HG03558 (cell line): ENCODE results near the gene MMS22L.
"Not testable (repeated sequence)": the region's sequence is repeated elsewhere in the genome, so short reads cannot be mapped to it uniquely, and the experiment has no call there.

Experiments used
- ATAC-seq: cut with Tn5 transposase; IDR thresholded peaks from one replicate; pipeline ENCODE4 v1.9.1; 2021; ENCODE audit warnings: moderate number of reproducible peaks; ENCODE audit not compliant: unreplicated experiment; ENCODE audit errors: extremely low read depth

The MMS22L gene

DNA sequence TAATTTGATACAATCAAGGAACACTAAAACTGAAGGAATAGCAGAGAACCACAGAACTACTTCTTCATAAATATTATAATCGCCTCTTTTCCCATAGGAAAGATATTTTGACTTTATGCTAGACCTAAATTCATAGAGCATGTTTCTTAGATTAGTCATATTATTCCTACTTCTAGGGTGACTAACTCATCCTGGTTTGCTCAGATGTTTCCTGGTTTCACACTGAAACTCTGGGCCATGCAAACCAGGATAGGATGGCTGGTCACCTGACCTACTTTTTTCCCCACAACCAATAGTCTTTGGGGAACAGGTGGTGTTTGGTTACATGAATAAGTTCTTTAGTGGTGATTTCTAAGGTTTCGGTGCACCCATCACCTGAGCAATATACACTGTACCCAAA, 42.8 kb downstream of the MMS22L start:
- no peak for ATAC-seq

DNA sequence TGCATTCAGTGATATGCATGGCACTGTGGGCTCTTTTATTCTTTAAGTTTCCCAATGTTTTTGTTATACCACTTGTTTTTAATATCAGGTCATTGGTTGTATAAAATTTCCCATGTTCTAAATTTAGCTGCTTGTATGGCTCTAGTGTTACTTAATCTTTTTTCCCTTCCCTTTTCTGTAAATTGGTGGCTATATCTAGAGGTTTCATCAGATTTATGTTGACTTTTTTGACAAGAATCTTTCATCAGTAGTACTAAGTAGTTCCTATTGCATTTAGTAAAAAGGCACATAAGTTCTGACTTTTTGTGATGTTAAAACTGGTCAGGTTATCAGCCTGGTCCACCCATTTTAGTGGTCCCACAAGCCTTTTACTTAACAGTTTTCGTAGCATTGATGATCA, 51.1 kb downstream of the MMS22L start:
- no peak for ATAC-seq

DNA sequence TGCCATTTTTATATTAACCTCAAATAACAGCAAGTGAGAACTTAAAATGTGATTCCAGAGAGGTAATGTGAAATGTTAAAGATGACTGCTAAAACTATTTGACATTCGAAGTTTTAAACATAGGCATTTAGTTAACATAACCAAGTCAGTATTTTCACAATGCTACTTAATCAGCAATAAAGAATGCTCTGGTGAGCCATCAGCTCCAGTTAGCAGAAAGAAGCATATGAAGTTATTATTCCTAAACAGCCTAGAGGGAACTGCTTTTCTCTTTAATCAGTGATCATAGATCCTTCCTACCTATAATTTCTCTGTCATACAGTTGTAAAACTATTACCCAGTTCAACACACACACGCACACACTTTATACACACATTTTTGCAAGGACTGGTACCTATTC, 60.1 kb downstream of the MMS22L start:
- ATAC-seq: no peak

DNA sequence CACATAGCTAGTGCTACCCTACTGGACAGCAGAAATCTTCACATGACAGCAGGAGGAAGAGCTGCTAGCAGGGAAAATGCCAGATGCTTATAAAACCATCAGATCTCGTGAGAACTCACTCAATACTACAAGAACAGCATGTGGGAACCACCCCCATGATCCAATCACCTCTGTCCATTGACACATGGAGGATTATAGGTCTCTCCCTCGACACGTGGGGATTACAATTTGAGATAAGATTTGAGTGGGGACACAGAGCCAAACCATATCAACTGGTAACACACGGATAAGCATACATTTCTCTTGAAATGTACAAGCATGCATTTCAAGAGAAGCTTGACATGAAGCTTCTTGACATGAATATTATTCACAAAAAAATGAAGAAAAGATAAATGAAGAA, 64.1 kb downstream of the MMS22L start:
- ATAC-seq: no peak

DNA sequence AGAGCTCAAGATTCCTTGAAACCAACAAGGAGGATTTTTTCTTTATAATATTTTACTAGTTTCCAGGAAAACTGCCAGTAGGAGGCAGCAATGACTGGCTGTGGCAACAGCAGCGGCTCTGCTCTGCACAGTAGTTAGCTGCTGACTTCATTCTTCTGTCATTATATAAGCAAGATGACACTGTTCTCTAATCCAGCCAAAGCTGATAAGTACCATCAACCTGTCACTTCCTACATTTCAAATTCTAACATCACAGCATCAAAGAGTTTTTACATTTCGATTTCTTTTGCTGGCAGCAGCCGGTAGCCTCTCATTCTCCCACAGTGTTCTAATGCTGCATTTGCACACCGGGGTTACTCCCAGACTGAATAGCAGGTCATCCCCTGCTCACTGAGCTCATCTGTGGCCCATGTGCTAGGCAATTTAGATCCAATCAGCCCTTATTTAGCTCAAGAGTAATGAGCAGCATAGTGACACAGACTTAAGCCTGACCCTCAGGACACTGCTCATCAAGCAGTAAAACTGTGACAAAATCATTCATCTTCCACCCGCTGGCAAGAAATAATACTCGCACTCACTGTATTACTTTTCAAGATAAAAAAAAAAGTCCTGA, 67.8 kb downstream of the MMS22L start:
- no peak for ATAC-seq

DNA sequence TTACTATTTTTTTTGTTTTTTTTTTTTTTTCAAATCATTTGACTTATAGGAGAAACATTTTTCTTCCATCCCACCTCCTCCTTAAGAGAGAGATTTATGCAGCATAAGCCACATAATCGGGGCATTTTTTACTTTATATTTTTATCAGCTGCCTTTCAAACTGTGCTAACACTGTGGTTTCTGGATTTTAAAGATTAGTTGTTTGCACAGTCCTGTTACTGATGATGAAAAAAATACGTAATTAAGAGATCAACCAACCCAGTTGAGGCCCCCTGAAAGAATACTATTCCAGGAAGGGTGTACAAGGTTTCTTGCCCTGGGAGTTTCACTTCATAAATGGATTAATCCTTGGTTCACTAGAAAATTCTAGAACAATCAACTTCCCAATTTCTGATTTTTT, 68.3 kb downstream of the MMS22L start:
- ATAC-seq: no peak

DNA sequence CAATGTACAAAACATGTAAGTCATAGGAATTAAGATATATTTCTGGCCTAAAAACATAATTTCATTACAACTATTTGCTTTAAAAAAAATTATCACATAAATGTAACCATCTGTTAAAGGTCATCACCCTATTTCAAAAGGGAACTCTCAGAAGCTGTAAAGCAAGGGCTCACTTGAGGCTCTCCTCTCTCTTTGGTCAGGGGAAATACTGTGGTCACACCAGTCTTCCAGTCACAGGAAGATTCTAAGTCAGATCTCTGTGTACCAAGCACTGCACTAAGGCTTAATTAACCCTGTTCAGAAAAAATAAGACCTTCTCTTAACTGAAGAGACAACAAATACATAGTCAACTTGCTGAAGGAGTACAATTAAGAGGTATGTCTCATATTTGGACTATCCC, 75.6 kb downstream of the MMS22L start:
- ATAC-seq: no peak

DNA sequence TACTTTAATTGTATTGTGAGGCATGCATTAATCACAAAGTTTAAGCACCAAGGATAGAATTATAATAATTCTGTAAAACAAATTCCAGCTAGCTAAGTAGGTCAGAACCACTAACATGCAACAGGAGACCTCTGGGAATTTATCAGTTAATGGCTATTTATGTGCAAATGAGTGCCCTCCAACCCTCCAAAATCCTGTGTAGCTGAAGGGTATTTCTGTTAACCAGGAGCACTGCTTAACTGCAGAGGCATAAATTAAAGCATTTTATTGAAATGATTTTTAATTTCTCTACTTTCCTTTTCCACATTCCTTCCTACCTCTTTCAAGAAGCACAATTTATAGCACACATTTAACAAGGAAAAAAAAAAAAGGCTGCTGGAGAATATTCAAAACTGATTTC, 77.0 kb downstream of the MMS22L start:
- no peak for ATAC-seq

DNA sequence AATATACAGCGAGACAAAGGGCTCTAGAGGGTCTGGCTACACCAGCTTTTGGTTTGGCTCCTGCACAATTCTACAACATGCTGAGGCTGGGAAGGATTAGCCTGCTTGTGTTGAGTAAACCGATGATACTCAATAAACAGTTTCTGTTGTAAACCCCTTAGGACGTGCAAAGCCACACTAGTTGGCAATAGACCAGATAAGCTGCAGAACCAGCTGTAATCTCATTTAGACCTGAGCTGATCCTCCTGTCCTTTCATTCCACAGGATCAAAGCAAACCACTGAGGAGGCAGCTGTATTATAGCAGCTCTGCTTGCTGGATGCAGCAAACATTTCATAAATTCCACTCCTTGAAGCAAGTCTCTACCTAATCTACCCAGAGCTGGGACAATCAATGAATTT, 79.7 kb downstream of the MMS22L start:
- ATAC-seq: no peak

DNA sequence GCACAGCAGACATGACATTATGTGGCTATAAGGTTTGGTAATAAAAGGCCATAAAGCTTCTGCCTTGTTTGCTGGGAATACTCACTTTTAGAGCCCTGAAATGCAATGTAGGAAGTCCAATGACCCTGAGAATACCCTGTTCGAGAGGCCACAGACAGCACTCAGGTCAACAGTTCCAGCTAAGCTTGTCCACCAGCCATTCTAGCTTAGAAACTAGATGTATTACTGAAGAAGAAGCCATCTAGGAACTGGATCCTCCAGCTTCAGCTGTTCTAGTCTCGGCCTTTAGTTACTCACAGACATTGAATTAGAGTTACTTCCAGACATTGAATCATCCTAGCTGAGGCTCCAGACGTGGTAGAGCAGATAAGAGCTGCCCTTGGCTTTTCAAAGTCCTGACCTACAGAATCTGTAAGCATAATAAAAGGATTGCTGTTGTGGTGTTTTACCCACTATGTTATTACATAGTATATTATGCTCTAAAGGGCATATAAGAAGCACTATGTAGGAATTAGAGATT, 84.9 kb downstream of the MMS22L start:
- no peak for ATAC-seq

DNA sequence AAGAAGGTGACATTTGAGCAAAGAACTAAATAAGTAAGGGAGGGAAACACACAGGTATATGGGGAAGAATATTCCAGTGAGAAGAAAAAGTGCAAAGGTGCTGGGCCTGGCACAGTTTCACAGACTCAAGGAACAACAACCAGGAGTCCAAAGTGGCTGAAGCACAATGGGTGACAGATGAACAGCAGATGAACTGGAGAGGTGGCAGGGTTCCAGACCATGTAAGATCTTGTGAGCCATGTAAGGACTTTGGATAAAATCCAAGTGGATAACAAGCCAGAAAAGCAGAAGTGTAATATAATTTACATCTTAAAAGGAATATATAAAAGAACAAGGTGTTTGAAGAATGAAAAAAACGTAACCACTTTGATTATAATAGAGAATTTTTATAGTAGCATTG, 87.9 kb downstream of the MMS22L start:
- no peak for ATAC-seq

DNA sequence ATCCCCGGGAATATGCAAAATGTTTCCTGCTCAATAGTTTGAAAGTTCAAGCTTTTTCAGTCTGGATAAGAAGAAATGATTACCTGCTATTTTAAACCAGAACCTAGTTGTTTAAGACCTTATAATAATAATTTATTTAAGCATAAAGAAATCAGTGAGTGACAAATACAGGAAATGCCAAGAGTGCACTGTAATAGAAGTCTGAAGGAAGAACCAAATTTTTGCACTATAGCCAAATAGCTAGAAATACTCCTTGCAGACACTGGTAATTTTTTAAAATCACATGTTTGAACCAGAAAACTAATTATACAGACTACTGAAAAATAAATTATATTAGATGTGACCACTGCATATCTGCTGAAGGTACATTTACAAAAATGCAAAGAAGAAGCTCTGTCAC, 93.2 kb downstream of the MMS22L start:
- ATAC-seq: no peak

DNA sequence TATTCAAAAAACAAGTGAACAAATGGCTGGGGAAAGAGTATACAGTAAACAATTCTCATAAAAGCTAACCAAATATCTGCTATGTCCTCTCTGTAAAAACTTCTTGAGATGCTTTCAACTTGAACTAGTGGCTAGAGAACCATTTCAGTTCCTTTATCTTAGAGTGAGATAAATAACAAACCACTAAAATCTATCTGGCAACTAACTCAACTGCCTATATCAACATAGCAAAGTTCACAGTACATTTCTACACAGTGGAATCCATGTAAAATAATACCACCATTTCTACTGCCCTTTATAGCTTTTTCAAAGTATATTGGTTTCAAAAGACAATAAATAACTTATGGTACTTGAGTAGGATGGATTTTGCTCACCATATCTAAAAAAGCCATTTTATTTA, 95.1 kb downstream of the MMS22L start:
- ATAC-seq: no peak

DNA sequence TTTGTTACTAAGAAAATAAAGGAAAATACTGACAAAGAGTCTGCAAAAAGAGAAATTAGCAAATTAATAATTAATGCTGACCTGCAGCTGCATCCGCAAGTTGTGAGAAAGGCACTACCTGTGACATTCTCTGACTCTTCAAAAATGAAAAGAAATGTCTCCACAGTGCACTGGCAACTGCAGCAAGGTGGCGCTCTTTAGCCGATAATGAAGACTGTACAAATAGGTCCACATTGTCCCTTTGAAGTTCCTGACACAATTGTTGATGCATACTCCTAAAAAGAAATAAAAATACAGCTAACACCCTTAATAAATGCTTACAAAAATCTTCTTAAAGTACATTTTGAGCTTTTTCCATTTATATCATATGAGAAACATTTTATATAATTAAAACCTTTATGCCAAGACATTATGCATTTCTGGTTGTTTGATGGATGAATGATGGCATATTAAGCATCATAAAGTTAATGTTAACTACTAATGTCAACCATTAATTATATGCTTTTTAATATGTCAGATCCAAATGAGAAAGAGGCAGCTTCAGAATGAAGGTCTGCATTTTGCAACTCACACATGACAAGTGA, 96.5 kb downstream of the MMS22L start:
- peak; percentile 92 for ATAC-seq

DNA sequence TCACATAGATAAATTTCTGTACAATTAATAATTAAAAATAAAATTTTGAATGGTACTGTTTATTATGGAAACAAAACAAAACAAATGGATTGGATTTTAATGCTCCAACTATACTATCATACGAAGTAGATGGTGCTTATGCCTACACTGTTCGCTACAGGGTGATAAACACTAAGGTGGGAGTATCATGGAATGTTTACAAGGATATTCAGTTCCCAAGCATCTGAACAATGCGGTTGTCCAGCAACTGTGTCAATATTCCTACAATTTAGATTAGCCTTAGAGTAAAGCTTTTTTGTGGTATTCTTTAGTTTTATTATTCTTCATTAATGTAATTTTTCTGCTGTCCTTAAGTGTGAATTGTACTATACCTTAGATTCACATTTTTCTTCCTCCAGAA, 105.1 kb downstream of the MMS22L start:
- ATAC-seq: no peak

DNA sequence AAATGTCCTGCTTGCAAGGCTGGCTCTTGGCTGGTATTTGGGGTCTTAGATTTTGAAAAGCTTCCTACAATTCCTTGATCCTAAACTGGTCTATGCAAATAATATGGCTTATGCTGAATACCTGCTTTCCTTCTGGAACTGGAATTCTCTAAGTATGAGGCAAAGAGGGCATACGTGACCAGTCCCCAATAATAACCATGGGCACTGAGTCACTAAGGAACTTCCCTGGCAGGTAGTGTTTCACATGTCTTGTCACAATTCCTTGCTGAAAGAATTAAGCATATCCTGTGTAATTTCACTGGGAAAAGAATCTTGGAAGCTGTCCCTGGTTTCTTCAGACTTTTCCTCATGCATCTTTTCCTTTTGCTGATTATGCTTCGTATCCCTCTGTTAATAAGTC, 106.5 kb downstream of the MMS22L start:
- ATAC-seq: no peak

DNA sequence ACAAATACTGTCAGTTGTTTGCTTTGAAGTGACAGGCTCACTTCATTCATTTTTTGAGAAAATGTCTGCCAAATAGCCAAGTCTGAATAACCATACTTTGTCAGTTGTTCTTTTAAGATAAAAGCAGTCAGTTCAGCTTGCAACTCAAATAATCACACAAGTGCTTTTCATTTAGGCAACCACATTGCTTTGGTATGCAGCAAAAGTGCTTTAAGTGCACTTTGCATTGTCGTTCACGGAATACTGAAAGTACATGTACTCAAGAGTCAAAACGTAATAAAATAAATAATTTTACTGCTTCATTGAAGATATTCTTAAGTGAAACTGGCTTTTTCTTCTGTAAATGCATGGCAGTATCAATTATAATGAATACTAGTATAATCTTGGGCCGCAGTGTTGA, 107.2 kb downstream of the MMS22L start:
- no peak for ATAC-seq

DNA sequence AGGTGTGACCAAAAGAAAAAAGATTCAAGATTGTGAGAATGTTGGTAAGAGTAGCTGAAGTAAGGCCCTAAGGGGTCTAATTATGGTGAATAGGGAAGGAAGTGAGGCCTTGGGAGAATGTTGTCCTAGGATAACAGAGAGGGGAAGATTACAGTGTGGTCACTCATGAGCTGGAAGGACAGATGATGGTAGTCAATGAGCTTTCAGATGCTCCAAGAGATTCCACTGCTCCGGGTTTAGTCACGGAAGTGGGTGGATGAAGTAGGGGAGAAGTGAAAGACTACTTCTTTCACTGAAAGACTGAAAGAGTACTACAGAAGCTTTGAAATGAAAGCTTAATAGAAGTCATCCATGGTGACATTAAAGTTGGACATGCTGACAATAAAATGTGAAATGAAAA, 108.5 kb downstream of the MMS22L start:
- ATAC-seq: no peak

DNA sequence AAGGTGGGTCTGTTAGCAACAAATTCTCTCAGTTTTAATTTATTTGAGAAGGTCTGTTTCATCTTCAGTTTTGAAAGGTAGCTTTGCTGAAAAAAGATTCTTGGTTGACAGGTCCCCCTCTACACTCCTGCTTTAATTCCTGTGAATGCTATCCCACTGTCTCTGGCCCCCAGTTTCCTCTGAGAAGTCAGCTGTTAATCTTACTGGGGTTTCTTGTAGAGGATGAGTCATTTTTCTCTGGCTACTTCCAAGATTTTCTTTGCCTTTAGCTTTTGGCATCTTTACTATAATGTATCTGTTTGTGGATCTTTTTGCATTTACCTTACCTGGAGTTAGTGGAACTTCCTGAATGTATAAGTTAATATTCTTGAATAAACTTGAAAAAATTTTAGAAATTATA, 122.7 kb downstream of the MMS22L start:
- ATAC-seq: no peak

DNA sequence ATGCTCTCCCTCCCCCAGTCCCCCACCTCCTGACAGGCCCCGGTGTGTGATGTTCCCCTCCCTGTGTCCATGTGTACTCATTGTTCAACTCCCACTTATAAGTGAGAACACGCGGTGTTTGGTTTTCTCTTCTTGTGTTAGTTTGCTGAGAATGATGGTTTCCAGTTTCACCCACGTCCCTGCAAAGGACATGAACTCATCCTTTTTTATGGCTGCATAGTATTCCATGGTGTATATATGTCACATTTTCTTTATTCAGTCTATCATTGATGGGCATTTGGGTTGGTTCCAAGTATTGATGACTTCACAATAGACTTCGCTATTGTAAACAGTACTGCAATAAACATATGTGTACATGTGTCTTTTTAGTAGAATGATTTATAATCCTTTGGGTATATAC, 127.6 kb downstream of the MMS22L start:
- not testable (repeated sequence) for ATAC-seq

DNA sequence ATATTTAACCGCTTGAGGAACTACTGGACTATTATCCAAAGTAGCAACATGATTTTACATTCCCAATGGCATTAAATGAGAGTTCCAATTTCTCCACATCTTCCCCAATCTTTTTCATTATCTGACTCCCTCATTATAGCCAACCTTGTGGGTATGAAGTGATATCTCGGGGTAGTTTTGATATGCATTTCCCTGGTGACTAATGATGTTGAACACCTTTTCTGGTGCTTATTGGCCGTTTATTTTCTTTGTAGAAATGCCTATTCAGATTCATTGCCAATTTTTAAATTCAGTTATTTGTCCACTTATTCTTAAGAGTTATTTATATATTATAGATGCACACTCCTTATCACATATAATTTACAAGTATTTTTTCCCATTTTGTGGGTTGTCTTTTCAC, 129.0 kb downstream of the MMS22L start:
- no peak for ATAC-seq

DNA sequence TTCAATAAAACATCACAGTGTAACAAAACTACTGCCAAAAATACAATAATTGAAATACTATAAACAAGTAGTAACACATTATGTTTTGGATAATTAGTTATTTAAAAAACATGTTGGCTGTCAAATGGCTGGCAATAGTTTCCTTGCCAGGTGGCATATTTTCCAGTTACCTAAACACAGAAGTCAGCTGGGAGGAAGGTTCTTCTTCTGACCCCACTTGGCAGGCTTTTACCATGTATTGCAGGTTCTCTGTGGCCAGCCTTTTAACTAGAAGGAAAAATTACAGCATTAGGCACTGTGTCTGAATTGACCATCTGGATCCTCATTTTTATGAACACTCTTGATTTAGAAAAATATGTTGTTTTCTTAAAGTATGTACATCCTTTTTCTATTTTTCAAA, 131.4 kb downstream of the MMS22L start:
- ATAC-seq: no peak
